Measurements from ENCODE around the gene MRPS30.
A peak's percentile ranks its signal among the peaks of the same experiment; 100 is the strongest.
"Not testable (repeated sequence)": the region's sequence is repeated elsewhere in the genome, so short reads cannot be mapped to it uniquely, and the experiment has no call there.

Gene MRPS30

DNA sequence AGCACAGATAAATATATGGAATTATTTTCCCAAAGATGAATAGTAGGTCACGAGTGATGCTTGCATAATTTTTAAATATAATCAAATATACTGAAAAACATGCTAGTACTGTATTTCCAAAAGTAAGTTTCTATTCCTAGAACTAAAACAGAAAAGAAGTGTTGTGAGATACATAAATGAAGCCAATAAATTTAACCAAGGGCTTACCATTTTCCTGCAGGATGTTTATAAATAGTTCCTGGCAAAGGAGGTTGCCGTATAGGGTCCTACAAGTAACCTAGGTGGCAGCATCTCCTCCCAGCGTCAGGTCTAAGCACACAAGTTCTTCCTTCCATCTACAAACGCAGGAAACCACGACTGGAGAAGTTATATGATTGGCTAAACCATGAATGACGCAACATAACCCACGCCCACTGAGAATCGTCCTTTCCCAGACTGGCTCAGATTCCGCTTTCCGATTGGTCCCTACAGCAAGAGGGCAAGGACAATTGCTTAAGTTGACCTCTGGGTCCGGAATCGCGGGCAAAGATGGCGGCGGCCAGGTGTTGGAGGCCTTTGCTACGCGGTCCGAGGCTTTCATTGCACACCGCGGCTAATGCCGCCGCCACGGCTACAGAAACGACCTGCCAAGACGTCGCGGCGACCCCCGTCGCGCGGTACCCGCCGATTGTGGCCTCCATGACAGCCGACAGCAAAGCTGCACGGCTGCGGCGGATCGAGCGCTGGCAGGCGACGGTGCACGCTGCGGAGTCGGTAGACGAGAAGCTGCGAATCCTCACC is at the start of gene MRPS30:
MRPS30 (plus strand) TSS at position 513 of the 780 bp plus-strand sequence; CDS start at position 529, 16 bp downstream.
- DNase-seq = peak; percentile 100

GRCh38 chr5:44769200-44769876 is 39.4 kb upstream of the MRPS30 start:
- DNase-seq = no peak

- DNase-seq = no peak
Measured at GRCh38 chr5:44769877-44770209, 38.9 kb upstream of the MRPS30 start.

- DNase-seq = no peak
Measured at GRCh38 chr5:44770780-44771717, 37.7 kb upstream of the MRPS30 start.

DNA sequence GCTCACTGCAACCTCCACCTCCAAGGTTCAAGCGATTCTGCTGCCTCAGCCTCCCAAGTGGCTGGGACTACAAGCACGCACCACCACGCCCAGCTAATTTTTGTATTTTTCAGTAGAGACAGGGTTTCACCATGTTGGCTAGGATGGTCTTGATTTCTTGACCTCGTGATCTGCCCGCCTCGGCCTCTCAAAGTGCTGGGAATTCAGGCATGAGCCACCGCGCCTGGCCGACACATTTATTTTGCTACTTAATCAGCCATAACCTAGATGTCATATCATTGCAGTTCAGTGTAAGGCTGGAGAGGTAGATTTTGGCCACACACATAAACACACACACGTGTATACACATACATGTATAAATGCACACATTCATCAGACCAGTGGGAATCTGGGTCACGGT is 36.4 kb upstream of the MRPS30 start:
- not testable (repeated sequence) for DNase-seq

DNA sequence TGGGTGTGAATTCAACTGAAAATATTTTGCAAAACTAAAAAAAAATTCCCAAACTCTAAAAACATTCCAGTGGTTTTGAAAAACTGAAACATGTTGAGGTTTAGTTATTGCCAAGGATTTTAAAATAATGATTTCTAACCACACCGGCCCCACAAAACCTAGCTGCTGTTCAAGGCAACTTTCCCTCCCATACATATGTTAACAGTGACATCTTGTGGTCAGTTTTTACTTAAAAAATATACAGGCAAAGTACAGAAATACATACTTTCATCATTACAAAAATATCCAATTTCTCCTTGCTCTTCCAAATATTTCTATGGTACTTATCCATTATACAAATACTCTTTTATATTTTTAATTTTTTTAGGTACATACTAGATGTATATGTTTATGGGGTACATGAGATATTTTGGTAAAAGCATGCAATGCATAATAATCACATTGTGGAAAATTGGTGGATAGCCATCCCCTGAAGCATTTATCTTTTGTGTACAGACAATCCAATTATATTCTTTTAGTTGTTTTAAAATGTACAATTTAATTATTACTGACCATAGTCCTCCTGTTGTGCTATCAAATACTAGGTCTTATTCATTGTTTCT is 34.4 kb upstream of the MRPS30 start:
- peak; percentile 37 to 63 for DNase-seq

DNA sequence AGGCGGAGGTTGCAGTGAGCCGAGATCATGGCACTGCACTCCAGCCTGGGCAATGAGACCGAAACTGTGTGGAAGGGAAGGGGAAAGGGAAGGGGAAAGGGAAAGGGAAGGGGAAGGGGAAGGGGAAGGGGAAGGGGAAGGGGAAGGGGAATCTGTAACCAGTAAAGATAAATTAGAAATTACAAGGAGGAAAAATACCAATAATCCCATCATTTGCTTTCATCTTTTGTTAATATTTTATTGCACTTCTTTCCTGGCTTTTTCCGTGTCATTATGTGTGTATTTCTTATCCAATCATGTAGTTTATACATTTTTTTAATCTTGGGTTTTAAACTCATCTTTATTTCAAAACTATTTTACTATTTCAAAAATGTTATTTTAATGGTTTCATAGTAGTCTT is 29.6 kb upstream of the MRPS30 start:
- no peak for DNase-seq

- DNase-seq = no peak
Measured at GRCh38 chr5:44783634-44784315, 25.0 kb upstream of the MRPS30 start.

DNA sequence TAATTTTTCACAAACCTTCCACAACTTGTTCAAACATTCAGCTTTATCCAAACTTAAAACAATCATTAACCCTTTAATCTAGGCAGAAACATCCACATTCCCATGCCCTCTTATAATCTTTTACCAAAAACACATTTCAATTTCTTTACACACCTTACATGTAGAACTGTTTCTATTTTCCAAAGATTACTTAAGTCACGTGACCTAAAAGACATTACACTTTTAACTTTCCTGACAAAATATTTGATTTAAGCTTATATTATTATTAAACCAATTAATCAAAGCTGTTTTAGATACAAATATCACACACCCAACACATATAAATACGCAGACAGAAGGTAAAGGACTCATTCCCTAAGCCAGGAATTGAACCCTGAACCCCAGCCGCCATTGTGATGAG is 21.0 kb upstream of the MRPS30 start:
- DNase-seq = no peak

DNA sequence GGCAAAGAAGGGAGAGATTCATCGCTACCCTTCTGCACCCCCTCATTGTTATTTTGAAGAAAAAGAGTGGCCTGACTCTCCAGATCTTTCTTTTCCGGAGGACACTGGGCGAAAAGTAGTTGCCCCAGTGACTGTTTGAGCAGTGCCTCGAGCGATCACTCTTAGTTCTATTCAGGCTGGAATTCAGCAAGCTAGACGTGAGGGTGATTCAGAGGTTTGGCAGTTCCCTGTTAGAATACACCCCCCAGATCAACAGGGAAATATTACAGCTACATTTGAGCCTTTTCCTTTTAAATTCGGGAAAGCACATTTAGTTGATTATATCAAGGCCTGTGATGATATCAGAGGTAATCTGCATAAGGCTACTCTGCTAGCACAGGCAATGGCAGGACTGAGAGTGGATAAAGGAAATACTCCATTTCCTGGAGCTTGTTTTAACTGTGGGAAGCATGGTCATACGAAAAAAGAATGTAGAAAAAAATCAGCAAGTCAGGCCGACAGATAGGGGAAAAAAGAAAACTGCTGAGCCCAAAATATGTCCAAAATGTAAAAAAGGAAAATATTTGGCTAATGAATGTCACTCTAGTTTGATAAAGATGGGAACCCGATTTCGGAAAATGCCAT is 19.3 kb upstream of the MRPS30 start:
- DNase-seq = not testable (repeated sequence)

- not testable (repeated sequence) for DNase-seq
Measured at GRCh38 chr5:44792031-44792673, 16.6 kb upstream of the MRPS30 start.

- no peak for DNase-seq
Measured at GRCh38 chr5:44794371-44794770, 14.4 kb upstream of the MRPS30 start.

- DNase-seq = no peak
Measured at GRCh38 chr5:44795496-44795895, 13.3 kb upstream of the MRPS30 start.

- DNase-seq = no peak
Measured at GRCh38 chr5:44797841-44798240, 10.9 kb upstream of the MRPS30 start.

DNA sequence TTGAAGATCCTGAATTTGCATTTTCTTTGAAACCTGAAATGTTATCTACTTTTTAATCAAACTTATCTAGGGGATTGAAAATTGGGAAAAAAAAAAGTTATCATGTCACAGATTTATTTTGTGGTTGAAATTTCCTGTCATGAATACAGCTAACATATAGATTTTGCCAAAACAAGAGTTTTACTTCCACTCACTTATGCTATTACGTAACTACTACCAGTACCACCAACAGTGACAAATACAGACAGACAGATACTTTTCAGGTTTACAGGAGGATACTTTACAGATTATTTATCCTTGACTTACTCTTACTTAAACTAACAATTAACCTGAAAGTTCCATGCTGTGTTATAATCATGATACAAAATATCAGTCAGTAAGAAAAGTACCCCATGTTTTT is 6.8 kb upstream of the MRPS30 start:
- DNase-seq = no peak

DNA sequence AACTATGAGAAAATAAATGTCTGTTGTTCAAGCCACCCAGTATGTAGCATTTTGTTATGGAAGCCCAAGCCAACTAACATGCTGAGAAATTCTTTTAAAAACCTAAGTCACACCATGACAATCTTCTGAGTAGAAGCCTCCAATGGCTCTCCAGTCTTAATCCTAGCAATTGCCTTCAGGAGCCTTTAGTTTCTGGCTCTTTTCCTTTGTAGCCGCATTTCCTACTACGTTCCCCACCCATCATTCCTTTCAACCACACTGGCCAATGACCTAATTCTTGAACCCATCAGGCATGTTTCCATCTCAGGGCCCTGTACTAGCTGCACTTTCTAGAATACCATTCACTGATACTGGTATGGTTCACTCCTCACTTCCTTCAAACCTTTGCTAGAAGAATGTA is 2.1 kb upstream of the MRPS30 start:
- no peak for DNase-seq

DNA sequence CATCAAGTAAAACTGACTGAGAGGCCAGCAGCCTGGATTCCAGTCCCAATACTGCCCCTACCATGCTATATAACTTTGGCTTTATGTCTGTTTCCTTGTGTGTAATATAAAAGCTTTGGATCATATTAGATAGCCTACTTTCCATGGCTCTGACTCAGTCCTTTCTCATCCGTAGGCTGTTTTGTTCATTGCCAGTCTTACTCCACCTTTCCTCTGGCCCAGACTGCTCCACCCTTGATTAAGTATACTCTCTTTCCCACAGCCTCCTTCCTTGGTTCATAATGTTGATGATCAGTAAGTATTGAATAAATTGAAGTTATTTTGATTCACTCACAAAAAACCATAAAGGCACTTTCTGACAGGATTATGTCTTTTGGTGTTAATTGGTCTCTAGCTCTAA is 1.5 kb upstream of the MRPS30 start:
- no peak for DNase-seq

- peak; percentile 81 to 82 for DNase-seq
Measured at GRCh38 chr5:44809215-44809955, 638 bp downstream of the MRPS30 start.

DNA sequence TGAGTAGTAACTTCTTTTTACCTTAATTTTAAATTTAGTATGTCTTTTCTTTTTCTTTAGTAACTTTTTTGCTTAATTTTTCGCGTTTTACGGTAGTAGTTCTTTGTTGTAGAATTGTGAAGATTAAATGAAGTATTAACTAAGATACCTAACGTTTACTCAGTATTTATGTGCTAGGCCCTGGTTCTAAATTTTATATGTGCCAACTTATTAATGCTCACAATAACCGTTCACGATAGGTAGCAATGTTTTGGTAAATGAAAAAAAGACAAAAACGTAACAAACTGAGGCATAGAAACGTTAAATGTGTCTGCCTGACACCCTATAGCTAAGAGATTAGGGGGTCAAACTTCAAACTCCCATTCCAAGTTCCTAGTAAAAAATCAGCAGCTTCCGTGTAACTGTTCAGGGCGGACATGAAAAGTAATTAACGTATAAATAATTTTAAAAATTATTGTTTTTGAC is 1.2 kb downstream of the MRPS30 start:
- DNase-seq = no peak

GRCh38 chr5:44814761-44815160 is 6.0 kb downstream of the MRPS30 start:
- DNase-seq = no peak

GRCh38 chr5:44821164-44821563 is 12.4 kb downstream of the MRPS30 start:
- DNase-seq = no peak

All from NCI-H526 (cell line).